Epithelial cell of proximal tubule (primary cell): ENCODE measurements around the gene WFIKKN2. TPM values are rescaled to one million over a fixed set of nuclear protein-coding genes. Genes with fewer than 3 reads are reported as not detected.

Experiments
- DNase-seq: peaks from one replicate; pipeline ENCODE4 v3.0.0-alpha.2; 2011; ENCODE audit warnings: low read depth
- H3K4me3 ChIP-seq: 2 replicates; pipeline ENCODE4 v1.5.1; 2011; ENCODE audit warnings: low read depth, mild to moderate bottlenecking, low read length
- CTCF ChIP-seq: conservative IDR thresholded peaks from 2 replicates; pipeline ENCODE4 v1.5.1; 2012; ENCODE audit warnings: low read depth, mild to moderate bottlenecking, low read length
- total RNA-seq: library from RNA; depleted of rRNA; stranded (reverse); fragments of >200 nt; gene quantifications from 2 replicates; pipeline ENCODE4 v1.2.3, GENCODE V29; 2015

Gene WFIKKN2
- total RNA-seq, 1 donor from 2014 or later = not detected

DNA sequence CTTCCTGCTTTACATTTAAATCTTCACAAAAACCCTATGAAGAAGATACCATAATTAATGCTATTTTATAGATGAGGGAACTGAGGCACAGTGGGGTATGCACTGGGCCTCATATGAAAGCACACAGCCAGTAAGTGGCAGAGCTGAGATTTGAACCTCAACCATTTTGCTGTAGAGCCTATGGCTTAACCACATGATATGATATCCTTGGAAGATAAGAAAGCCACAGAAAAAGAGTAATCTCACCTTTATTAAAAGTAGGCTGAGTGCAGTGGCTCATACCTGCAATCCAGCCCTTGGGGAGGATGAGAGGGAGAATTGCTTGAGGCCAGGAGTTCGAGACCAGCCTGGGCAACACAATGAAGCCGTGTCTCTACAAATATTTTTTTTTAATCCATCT, 45.8 kb downstream of the WFIKKN2 start:
- TF ChIP-seq CTCF = no peak
- DNase-seq = no peak
- H3K4me3 ChIP-seq = no peak overlapping the region

GRCh38 chr17:50882851-50883250, 47.5 kb downstream of the WFIKKN2 start:
- DNase-seq = no peak
- no peak overlapping the region for H3K4me3 ChIP-seq
- TF ChIP-seq CTCF = no peak

- TF ChIP-seq CTCF = no peak
- DNase-seq = no peak
- H3K4me3 ChIP-seq = no peak overlapping the region
Measured at GRCh38 chr17:50883850-50884438, 48.6 kb downstream of the WFIKKN2 start.

GRCh38 chr17:50884439-50885311, 49.3 kb downstream of the WFIKKN2 start:
- H3K4me3 ChIP-seq = no peak overlapping the region
- no peak for DNase-seq
- no peak for TF ChIP-seq CTCF

DNA sequence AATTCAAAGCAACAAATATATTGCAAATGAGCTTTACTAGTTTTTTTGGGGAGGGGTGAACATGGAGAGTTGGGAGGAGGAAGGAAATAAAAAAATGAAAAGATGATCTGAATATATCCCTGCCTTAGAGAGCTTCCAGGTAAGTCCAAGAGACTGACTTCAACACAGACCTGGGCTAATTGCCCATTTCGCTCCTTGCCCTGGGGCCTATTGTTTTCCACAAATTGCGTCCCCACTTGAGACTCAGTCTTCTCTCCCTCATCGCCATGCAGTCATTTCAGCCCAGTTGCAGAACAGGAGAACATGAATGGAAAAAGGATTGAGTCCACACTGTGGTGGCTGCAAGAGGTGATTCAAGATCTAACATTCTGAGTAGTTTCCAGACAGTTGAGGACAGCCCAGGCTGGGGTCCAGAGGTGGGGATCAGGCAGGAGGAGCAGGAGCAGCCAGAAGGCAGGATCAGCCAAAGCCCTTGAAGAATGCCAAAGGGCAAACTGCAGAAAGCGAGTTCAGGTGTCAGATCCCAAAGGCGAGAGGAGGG, 52.4 kb downstream of the WFIKKN2 start:
- DNase-seq = no peak
- H3K4me3 ChIP-seq = no peak overlapping the region

DNA sequence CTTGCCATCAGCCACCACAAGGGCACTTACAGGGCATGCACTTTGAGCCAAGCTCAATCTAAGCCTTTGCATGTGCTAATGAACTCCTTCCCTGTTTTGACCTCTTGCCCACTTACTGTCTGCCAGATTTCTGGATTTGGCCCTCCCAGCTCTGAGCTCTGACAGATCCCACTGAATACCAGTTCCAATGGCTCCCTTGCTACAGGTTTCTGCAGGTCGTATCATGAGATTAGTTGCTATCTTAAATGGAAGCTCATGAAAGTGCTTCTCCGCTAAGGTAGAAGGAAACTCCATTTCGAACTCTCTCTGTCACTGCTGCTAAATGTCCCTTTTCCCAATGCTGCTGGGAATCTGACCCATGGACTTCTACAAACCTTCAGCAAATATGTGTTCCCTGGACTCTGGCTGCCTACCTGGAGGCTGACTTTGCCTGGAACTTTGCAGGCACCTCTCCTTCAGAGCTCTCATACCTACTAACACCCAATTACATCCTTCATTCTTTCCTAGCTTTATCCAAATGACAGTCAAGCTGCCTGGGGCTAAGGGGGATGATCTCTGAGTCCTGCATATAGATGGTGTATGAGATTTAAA, 54.2 kb downstream of the WFIKKN2 start:
- TF ChIP-seq CTCF = no peak
- DNase-seq = no peak
- H3K4me3 ChIP-seq = no peak overlapping the region

More for the DNA sequence above, 52.4 kb downstream of the WFIKKN2 start:
- no peak for TF ChIP-seq CTCF
